Smooth muscle cell (in vitro differentiated cells): ENCODE measurements around the gene TMPRSS11B. TPM values are rescaled to one million over a fixed set of nuclear protein-coding genes. Genes with fewer than 3 reads are reported as not detected.
"Not testable (repeated sequence)": the region's sequence is repeated elsewhere in the genome, so short reads cannot be mapped to it uniquely, and the experiment has no call there.

ENCODE experiments used
- DNase-seq: peaks from one replicate; lab custom pipeline; 2025; ENCODE audit not compliant: unreplicated experiment; lab: John Stamatoyannopoulos, UW
- H2AFZ ChIP-seq: fragments of 200-600 bp; sonication (generic); 2 replicates; pipeline ENCODE4 v1.6.0; 2016; ENCODE audit warnings: antibody characterized with exemption, low read depth, mild to moderate bottlenecking
- H3F3A ChIP-seq: fragments of 200-600 bp; sonication (generic); 2 replicates; pipeline ENCODE4 v1.6.0; 2017; ENCODE audit warnings: antibody characterized with exemption, low read depth
- H3K27ac ChIP-seq: fragments of 200-600 bp; sonication (generic); 2 replicates; pipeline ENCODE4 v1.5.1; 2016; ENCODE audit warnings: low read depth, mild to moderate bottlenecking
- H3K27me3 ChIP-seq: fragments of 200-600 bp; sonication (generic); 2 replicates; pipeline ENCODE4 v1.6.1; 2016; ENCODE audit warnings: low read depth, mild to moderate bottlenecking
- H3K36me3 ChIP-seq: fragments of 200-600 bp; sonication (generic); 2 replicates; pipeline ENCODE4 v1.5.1; 2016; ENCODE audit warnings: low read depth
- H3K4me1 ChIP-seq: fragments of 200-600 bp; sonication (generic); 2 replicates; pipeline ENCODE4 v1.5.1; 2016; ENCODE audit warnings: low read depth
- H3K4me2 ChIP-seq: fragments of 200-600 bp; sonication (generic); 2 replicates; pipeline ENCODE4 v1.6.0; 2016; ENCODE audit warnings: mild to moderate bottlenecking
- H3K4me3 ChIP-seq: fragments of 200-600 bp; sonication (generic); 2 replicates; pipeline ENCODE4 v1.5.1; 2016; ENCODE audit warnings: mild to moderate bottlenecking
- H3K79me2 ChIP-seq: fragments of 200-600 bp; sonication (generic); 2 replicates; pipeline ENCODE4 v1.6.0; 2016; ENCODE audit warnings: low read depth, mild to moderate bottlenecking
- H3K9ac ChIP-seq: fragments of 200-600 bp; sonication (generic); 2 replicates; pipeline ENCODE4 v1.6.0; 2016; ENCODE audit warnings: low read depth
- H3K9me3 ChIP-seq: fragments of 200-600 bp; sonication (generic); replicated peaks from 2 replicates; pipeline ENCODE4 v1.5.1; 2016; ENCODE audit warnings: low read depth
- H4K20me1 ChIP-seq: fragments of 200-600 bp; sonication (generic); 2 replicates; pipeline ENCODE4 v1.6.0; 2016; ENCODE audit warnings: low read depth
- CTCF ChIP-seq: fragments of 200-600 bp; sonication (generic); IDR thresholded peaks from 2 replicates; pipeline ENCODE4 v1.5.1; 2017; ENCODE audit warnings: borderline replicate concordance, mild to moderate bottlenecking, antibody characterized with exemption; ENCODE audit not compliant: insufficient read depth, poor library complexity, severe bottlenecking
- WGBS: methylation state at CpG from one replicate; pipeline ENCODE4 v1.1.7; 2016; ENCODE audit warnings: low lambda C conversion rate; 5-methylcytosine and 5-hydroxymethylcytosine counted together
- polyA plus RNA-seq: library from polyadenylated mRNA; unstranded; fragments of >200 nt; fragmentation: Nextera tagmentation; extraction: Ambion mirVana; gene quantifications from 2 replicates; pipeline ENCODE4 v1.2.1, GENCODE V29; 2016
- total RNA-seq: library from RNA; depleted of rRNA; stranded (reverse); fragments of >200 nt; gene quantifications from 2 replicates; pipeline ENCODE4 v1.2.3, GENCODE V29; 2014

Gene TMPRSS11B
- total and polyA plus RNA-seq, 2 experiments from 2014 or later = 0.26 to 0.58 TPM

- Histone ChIP-seq H3F3A (no peaks in the 10 kb centered on the region), H3K27me3 (no peaks in the 10 kb centered on the region), H3K4me3 (no peak overlapping the region), H3K27ac (no peak overlapping the region), H3K79me2 (no peaks in the 10 kb centered on the region), H3K4me2 (no peak overlapping the region), H3K36me3 (no peaks in the 10 kb centered on the region), H4K20me1 (no peaks in the 10 kb centered on the region), H3K4me1 (no peaks in the 10 kb centered on the region), H2AFZ (no peak overlapping the region), H3K9me3 (no peaks in the 10 kb centered on the region), H3K9ac (no peak overlapping the region)
- DNase-seq = no peak
- TF ChIP-seq CTCF = no peak
Observed at GRCh38 chr4:68216501-68216900, 29.0 kb downstream of the TMPRSS11B start.

GRCh38 chr4:68209003-68209402 is 36.5 kb downstream of the TMPRSS11B start:
- WGBS = 80% methylated on average over 1 of the region's 1 CpG
- no peak overlapping the region for H3K4me3 ChIP-seq
- no peaks in the 10 kb centered on the region for H3K27me3 ChIP-seq
- no peaks in the 10 kb centered on the region for H3K79me2 ChIP-seq
- TF ChIP-seq CTCF = no peak
- H2AFZ ChIP-seq = no peak overlapping the region
- no peak overlapping the region for H3K9ac ChIP-seq
- no peaks in the 10 kb centered on the region for H4K20me1 ChIP-seq
- H3K27ac ChIP-seq = no peak overlapping the region
- H3K9me3 ChIP-seq = peaks cover 13% of the 10 kb centered on the region
- H3F3A ChIP-seq = no peaks in the 10 kb centered on the region
- no peak overlapping the region for H3K4me2 ChIP-seq
- DNase-seq = no peak
- no peaks in the 10 kb centered on the region for H3K36me3 ChIP-seq
- H3K4me1 ChIP-seq = no peaks in the 10 kb centered on the region

GRCh38 chr4:68194305-68194704 is 51.2 kb downstream of the TMPRSS11B start:
- not testable (repeated sequence) for H3K79me2 ChIP-seq, H3K4me1 ChIP-seq, H3K9me3 ChIP-seq, H2AFZ ChIP-seq, DNase-seq, H3K27me3 ChIP-seq, H3F3A ChIP-seq, H4K20me1 ChIP-seq, H3K4me2 ChIP-seq, H3K36me3 ChIP-seq, H3K9ac ChIP-seq, H3K27ac ChIP-seq, H3K4me3 ChIP-seq
- WGBS = 88% methylated on average over 5 of the region's 5 CpGs

- Histone ChIP-seq H3K36me3 (no peaks in the 10 kb centered on the region), H3K27me3 (no peaks in the 10 kb centered on the region), H3F3A (no peaks in the 10 kb centered on the region), H3K79me2 (no peaks in the 10 kb centered on the region), H3K9ac (no peak overlapping the region), H3K9me3 (no peaks in the 10 kb centered on the region), H4K20me1 (no peaks in the 10 kb centered on the region), H3K27ac (no peak overlapping the region), H3K4me1 (no peaks in the 10 kb centered on the region), H3K4me3 (no peak overlapping the region), H2AFZ (no peak overlapping the region), H3K4me2 (no peak overlapping the region)
- no peak for TF ChIP-seq CTCF
- 89% methylated on average over 1 of the region's 1 CpG for WGBS
- no peak for DNase-seq
Observed at GRCh38 chr4:68193194-68193593, 52.3 kb downstream of the TMPRSS11B start.
